MM.1S (cell line): Measurements from ENCODE around the gene STRA6.

ENCODE experiments used
- CTCF ChIP-seq: fragments of 300-600 bp; sonication (generic); IDR thresholded peaks from 2 replicates; pipeline ENCODE4 v1.5.1; 2016; ENCODE audit warnings: antibody characterized with exemption, low read length, mixed read lengths
- EZH2 ChIP-seq: fragments of 300-600 bp; sonication (generic); optimal IDR thresholded peaks from 2 replicates; pipeline ENCODE3; 2017; ENCODE audit warnings: low read depth, mild to moderate bottlenecking, antibody characterized with exemption, low read length, mixed read lengths
- EZH2phosphoT487 ChIP-seq: fragments of 300-600 bp; sonication (generic); IDR thresholded peaks from 2 replicates; pipeline ENCODE4 v1.6.1; 2018; ENCODE audit warnings: antibody characterized with exemption, low read length

GRCh38 chr15:74210729-74211128 is 8.1 kb upstream of the STRA6 start:
- TF ChIP-seq CTCF, result no peak
- TF ChIP-seq EZH2, result no peak
- TF ChIP-seq EZH2phosphoT487, result no peak
